ENCODE results near the gene LSM3.

Gene LSM3

GRCh38 chr3:14201940-14202684 is 23.5 kb downstream of the LSM3 start:
- no peak for DNase-seq

DNA sequence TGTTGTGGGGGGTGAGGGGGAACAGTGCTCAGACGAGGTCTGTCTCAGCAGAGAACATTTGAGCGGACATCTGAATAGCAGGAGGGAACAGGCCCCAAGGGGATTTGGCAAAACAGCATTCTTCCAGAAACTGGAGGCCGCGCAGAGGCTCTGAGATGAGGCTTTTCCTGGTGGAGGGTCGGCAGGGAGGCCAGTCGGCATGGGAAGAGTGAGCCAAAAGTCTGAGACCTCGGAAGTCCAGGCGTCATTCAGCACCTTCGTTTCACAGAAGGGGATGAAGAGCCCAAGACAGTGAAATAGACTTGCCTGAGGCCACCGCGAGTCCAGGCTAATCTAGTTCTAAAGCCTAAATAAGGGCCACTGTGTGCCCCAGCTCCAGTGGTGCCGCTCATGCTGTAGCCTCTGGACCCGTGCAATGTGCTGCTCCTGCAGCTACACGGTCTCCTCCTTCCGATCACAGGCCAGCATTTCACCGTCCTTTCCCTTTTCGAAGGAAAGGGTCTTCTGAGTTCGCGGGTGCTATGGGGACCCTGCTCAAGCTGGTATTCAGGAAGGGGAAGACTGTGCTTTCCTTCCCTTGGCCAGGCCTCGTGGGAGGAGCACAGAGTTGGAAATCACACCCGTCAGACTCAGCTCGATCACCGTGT is 24.4 kb downstream of the LSM3 start:
- no peak for DNase-seq

DNA sequence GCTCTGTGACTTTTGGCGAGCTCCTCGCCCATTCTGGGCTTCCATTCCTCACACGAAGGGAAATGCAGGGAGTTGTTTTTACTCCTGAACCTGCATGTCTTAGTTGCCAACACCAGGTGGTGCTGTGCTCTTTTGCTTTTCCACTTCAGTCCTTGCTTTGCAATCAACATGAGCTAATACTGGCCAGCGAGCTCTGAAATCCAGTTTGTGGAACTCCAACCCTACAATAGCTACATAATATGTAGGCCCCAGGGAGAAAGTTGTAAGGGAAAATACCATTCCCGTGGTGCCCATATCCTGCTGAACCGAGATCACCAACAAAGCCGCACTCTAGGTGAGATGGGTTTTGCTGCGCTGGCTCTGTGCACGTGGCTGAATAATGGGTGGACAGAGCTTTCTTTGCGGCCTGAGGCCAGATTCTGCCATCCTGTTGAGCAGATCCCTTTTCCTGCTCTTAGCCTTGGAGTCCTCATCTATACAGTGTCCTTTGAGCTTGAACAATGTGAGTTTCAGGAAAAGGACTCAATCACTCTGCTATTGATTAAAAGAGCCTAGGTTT is 25.0 kb downstream of the LSM3 start:
- DNase-seq: peak; percentile 41

GRCh38 chr3:14204515-14205284 is 26.1 kb downstream of the LSM3 start:
- DNase-seq: no peak

DNA sequence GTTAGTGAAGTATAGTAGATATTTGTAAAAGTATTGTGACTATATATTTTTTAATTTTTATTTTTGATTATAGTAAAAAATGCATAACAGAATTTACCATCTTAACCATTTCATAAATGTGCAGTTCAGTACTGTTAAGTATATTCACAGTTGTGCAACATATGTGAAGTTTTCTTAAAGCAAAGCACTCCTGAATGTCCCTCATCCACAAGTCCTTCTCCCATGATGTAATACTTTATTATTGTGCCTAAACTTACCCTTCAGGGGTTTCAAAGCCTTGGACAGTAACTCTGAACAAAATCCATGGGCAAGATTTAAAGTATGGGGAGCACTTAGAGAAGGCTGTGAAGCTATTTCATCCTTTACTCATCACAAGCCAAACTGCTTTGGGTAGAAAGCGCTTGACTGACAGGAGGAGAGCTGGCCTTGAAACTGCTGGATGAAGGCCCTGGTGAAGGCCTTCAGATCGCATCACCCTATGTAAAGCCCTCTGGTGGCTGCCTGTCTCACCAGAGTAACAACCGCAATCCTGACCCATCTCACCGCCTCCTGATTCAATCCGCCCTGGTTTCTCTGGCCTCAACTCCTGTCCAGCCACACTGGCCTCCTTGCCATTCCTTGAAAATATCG is 28.0 kb downstream of the LSM3 start:
- DNase-seq: no peak

DNA sequence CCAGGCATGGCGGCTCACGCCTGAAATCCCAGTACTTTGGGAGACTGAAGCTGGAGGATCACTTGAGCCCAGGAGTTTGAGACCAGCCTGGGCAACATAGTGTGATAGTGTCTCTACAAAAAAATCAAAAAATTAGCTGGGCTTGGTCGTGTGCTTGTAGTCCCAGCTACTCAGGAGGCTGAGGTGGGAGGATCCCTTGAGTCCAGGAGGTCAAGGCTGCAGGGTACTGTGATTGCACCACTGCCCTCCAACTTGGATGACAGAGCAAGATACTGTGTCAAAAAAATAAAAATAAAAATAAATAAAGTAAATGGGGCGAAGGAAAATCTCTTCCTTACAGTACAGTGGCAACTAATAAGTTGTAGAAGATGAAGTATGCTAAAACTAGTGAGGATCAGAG is 29.6 kb downstream of the LSM3 start:
- DNase-seq: no peak

DNA sequence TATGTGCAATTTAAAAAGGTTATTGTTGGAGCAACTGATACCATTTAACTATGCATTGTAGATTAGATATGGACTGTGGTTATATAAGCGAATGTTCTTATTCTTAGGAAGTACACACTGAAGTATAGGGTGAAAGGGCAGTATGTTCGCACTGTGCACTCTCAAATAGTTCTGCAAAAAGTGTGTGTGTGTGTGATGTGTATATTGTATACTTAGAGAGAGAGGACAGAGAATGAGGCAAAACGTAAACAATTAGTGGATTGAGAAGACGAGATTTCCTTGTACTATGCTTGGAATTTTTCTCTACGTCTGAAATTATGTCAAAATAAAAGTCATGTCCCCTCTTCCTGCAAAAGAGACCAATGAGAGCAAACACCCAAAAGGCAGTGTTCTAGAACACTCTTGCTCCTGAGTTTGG is 30.4 kb downstream of the LSM3 start:
- no peak for DNase-seq

DNA sequence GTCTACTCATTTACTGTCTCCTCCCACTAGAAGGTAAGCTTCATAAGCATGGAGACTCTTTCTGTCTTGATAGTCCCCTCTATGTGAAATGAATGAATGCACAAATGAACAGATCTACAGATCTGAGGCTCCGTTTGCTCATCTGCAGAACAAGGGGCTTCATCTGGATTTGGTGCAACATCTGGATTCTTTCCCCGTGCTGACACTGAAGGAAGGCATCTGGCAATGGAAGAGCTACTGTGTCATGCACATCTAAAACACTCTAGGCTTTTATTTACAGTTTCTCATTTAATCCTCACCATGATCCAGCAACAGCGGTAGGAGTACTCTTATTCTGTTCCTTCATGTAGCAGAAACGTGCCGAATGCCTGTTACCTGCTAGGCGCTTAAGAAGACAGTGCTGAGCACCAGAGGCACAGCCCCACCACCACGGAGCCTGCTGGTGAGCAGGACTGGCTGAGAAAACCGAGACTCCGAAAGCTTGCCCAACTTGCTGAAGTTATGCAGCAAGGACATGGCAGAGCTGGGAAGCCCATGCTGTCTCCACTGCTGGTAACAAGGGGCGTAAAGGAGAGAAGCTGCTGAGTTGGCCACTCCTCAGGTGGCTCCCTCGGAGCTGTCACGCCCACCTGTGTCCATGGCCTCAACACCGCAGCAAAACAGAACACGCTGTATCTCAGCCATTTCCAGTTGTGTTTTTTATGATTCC is 31.1 kb downstream of the LSM3 start:
- no peak for DNase-seq

DNA sequence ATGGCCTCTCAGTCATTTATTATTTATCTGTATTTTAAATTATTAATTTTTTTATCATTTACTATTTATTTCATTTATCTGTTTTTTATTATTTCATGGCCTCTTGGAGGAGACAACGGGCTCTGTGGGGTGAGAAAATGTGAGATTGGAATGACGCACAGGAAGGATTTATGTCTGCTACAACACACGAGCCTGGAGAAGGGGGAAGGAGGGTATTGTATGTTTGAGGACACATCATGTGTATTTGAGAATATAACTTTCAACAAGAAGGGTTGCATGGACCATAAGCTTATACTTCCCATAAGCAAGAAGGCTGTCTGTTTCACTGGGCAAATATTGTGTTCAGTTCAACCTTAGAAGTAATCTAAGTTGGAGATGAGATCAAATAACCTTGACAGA is 31.7 kb downstream of the LSM3 start:
- no peak for DNase-seq

GRCh38 chr3:14210843-14211594 is 32.4 kb downstream of the LSM3 start:
- no peak for DNase-seq

DNA sequence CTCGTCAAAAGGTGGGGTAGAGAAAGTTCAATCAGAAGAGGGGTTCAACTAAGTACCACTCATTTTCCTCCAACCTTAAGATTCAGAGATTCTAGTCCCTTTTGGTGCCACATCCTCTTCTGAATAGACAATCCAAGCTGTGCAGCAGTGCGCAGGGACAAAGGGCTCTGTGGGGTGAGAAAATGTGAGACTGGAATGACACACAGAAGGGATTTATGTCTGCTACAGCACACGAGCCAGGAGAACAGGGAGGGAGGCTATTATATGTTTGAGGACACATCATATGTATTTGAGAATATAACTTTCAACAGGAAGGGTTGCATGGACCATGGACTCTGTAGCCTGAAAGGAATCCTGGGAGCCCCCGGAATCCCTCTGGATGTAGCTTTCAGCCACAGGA is 33.0 kb downstream of the LSM3 start:
- no peak for DNase-seq

DNA sequence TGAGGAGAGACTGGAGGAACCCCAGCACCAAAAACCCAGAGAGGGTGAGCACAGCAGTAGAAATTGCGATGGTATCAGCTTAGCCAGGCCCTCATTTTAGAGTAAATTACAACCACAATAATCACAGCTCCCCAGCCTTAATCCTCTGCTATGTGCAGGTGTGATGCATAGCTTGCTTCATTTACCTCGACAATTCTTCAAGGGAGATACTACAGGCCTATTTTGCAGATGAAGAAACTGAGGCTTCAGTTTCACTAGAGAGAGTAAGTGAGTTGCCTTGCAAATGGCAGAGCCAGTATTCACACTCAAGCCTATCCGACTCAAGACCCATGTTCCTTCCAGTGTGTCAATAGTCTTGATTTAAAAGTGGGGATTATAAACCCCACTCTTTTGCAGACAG is 33.4 kb downstream of the LSM3 start:
- no peak for DNase-seq

DNA sequence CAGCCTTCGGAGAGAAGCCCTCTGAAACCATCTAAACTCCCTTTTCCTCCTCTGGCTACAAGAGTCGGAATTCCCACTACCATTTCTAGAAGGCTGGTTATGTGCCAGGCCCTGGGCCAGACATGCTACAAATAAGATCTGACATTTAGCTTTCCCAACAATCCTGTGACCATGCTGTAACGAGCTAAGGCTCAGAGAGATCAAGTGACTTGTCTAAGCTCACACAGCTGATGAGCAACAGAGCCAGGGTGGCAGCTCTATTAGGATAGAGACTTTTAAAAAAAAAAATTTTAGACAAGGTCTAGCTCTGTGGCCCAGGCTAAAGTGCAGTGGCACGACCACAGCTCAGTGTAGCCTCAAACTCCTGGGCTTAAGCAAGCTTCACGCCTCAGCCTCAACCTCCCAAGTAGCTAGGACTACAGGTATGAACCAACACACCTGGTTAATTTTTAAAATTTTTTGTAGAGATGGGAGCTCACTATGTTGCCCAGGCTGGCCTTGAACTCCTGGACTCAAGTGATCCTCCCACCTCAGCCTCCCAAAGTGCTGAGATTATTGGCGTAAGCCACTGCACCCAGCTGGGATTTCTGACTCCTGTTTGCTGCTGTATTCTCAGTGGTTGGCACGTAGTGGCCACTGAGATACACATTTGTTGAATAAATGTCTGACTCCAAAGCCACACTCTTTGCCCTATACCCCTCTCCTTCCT is 34.6 kb downstream of the LSM3 start:
- no peak for DNase-seq

GRCh38 chr3:14214764-14215163 is 36.1 kb downstream of the LSM3 start:
- DNase-seq: no peak

DNA sequence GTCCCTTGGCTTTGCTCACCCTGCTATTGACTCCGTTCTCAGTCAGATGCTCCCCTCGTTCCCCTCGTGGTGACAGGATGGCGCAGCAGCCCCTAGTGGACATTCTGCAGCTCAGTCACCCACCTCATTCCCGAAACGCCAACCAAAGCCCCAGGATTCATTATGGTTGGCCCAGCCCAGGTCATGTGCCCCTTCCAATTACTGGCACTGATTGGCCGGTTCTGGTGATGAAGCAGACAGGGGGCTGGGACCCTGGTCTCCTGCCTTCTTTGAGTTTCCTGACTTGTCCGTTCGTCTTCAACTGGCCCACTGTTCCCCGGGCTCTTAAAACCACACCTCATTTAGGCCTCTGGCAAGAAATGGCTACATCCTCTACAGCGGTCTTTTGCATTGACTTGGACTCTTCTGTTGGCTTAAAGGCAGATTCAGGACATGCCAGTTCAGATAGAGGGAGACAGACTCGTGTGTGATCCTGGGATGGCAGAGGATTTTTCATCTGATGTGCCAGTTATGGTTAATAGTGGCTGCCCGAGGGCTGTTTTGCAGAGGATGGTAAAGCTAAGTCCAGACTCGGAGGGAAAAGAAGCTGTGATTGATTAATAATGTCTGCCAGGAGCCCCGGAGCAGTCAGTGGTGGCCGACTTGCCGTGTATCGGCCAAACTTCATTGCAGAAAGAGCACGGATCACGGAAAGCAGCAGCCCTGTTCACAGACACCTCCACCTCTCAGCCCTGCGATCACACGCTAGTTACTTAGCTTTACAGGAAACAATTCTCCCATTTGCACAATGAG is 37.8 kb downstream of the LSM3 start:
- DNase-seq: no peak

DNA sequence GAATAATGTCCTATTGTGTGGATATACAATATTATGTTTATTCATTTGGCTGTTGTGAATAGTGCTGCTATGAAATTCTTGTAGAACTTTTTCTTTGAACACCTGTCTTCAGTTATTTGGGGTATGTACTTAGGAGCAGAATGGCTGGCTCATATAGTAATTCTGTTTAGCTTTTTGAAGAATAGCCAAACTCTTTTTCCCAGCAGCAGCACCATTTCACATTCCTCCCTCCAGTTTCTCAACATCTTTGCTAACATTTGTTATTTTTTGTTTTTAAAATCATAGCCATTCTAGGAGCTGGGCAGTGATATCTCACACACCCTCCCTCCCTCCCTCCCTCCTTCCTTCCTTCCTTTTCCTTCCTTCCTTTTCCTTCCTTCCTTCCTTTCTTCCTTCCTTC is 39.7 kb downstream of the LSM3 start:
- no peak for DNase-seq

- no peak for DNase-seq
These were observed 42.3 kb downstream of the LSM3 start for GRCh38 chr3:14220933-14221332.

DNA sequence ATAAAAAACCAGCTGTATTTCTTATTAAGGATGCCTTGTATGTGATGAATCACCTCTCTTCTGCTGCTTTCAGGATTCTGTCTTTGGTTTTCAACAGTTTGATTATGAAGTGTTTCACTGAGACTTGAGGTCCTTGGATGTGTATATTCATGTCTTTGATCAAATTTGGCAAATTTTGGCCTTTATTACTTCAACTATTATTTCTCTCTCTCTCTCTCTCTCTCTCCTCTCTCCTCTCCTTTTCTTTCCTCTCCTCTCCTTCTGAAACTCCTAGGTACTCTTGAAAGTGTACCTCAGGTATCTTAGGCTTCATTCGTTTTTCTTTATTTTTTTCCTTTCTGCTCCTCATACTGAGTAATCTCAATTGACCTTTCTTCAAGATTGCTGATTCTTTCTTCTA is 43.3 kb downstream of the LSM3 start:
- no peak for DNase-seq

GRCh38 chr3:14222457-14222856 is 43.8 kb downstream of the LSM3 start:
- no peak for DNase-seq

DNA sequence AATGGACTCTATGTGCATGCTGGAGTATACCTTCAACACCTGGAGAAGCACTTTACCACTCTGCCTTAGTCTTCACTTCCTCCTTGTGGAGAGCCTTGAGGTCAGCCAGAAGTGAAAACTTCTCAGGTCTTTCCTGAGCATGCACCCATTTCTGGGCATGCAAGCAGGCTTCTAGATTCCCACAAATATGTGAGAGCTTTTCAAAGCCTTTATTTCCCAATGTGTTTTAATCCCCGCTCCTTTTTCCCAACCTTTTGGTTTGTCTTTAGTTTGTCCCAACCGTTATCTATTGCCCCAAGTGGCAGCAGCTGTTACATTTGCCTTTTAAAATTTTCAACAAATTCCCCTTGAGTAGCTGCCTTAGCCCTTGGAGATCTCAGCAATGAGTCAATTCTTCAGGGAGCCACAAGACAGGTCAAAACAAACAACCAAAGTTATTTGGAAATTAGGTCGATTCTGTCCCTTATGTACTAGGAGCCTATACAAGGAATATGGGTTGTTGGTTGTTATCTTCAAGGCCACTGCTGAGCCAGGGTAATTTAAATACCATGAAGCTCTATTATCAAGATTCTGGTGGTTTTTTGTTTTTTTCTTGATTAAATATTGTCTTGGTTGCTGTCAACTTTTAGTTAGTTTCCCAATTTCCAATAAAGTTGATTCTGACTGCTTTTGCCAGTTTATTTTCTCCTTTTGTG is 44.4 kb downstream of the LSM3 start:
- no peak for DNase-seq

All from NCI-H774 (cell line).